ENCODE measurements around the gene OPRM1. TPM values are rescaled to one million over a fixed set of nuclear protein-coding genes. Genes with fewer than 3 reads are reported as not detected.

The OPRM1 gene
- total RNA-seq, 2 donors from 2014 or later = not detected

DNA sequence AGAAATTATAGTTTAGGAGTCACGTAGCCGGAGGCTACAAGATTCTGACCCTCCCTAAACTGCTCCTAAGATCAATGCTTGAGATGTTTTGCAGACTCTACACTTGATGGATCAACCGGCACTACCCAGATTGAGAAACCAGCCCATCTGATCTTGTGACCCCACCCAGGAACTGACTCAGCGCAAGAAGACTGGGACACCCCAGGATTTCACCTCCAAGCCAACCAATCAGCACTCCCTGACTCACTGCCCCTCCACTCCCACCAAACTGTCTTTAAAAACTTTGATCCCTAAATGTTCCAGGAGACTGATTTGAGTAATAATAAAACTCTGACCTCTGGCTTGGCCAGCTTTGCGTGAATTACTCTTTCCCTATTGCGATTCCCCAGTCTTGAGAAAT lies 99.8 kb downstream of the OPRM1 start:
- Histone ChIP-seq H3K4me1 (ENCODE audit: control insufficient read depth in 1 of 2, low read depth in 2 of 2) (no peaks in the 10 kb centered on the region), H3K4me3 (no peak overlapping the region), H3K27ac (no peak overlapping the region), H3K27me3 (replicated peaks; ENCODE audit: insufficient read depth) (no peaks in the 10 kb centered on the region), H3K36me3 (no peaks in the 10 kb centered on the region), H3K9me3 (no peaks in the 10 kb centered on the region)
- DNase-seq (ENCODE audit: low spot score) (no peak), ATAC-seq (ENCODE audit: insufficient number of reproducible peaks, low FRiP score, low read depth) (no peak)
- no peak for TF ChIP-seq CTCF (IDR thresholded peaks at IDR 0.05)

DNA sequence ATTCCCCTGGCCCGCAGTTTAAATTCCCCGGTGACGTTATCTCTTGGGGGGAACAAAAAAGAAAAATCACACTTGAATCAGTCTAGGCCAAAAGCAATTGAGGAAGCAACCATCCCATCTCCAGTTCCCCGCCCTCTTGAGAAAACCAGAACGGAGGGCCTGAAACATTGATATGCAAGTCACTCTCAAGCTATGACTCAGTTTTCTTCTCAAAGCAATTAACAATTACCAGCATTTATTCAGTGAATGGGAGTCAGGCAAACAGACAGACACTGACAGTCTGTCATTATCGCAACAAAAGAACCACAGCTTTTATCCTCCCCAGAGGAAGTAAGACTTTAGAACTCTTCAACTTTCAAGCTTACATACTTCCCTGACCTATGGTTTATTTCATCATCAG lies 100.9 kb downstream of the OPRM1 start:
- H3K27ac ChIP-seq = no peak overlapping the region
- no peaks in the 10 kb centered on the region for H3K36me3 ChIP-seq
- ATAC-seq (ENCODE audit: insufficient number of reproducible peaks, low FRiP score, low read depth) (no peak), DNase-seq (ENCODE audit: low spot score) (no peak)
- H3K4me3 ChIP-seq = no peak overlapping the region
- TF ChIP-seq CTCF (IDR thresholded peaks at IDR 0.05) = no peak
- no peaks in the 10 kb centered on the region for H3K9me3 ChIP-seq
- no peaks in the 10 kb centered on the region for H3K4me1 ChIP-seq (ENCODE audit: control insufficient read depth in 1 of 2, low read depth in 2 of 2)
- no peaks in the 10 kb centered on the region for H3K27me3 ChIP-seq (replicated peaks; ENCODE audit: insufficient read depth)

DNA sequence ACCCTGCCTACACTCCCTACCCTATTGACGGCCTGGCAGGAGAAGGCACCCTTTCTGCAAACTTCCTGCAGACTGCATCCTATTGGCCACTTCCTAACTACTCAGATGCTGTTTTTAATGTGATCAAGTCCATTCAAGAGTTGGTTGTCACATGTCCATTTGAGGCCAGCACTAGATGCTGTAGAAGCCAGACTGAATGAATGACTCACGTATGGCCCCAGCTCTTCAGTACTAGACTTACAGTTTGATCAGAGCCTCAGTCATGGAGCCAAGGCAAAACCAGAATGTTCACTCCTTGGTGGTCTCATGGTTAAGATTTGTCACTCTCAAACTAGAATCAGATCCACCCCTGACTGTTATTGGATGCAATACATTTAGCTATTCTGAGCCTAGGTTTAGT lies 101.7 kb downstream of the OPRM1 start:
- Histone ChIP-seq H3K27me3 (replicated peaks; ENCODE audit: insufficient read depth) (no peaks in the 10 kb centered on the region), H3K27ac (no peak overlapping the region), H3K4me3 (no peak overlapping the region), H3K36me3 (no peaks in the 10 kb centered on the region), H3K4me1 (ENCODE audit: control insufficient read depth in 1 of 2, low read depth in 2 of 2) (no peaks in the 10 kb centered on the region), H3K9me3 (no peaks in the 10 kb centered on the region)
- DNase-seq (ENCODE audit: low spot score) = no peak
- no peak for TF ChIP-seq CTCF (IDR thresholded peaks at IDR 0.05)
- no peak for ATAC-seq (ENCODE audit: insufficient number of reproducible peaks, low FRiP score, low read depth)

DNA sequence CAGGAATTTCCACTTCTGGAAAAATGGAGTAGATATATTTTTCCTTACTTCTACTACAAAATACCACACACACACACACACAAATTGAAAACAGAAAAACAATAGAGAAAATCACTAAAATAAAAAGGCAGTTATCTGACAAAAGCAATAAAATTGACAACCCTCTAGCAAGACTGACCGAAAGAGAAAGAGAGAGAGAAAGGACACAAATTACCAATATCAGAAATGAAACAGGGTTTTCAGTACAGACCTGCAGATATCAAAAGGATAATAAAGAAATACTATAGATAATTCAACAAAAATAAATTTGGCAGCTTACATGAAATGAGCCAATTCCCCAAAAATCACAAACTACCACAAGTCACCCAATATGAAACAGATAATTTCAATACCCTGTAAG lies 104.7 kb downstream of the OPRM1 start:
- ATAC-seq (ENCODE audit: insufficient number of reproducible peaks, low FRiP score, low read depth) = no peak
- Histone ChIP-seq H3K27ac (no peak overlapping the region), H3K9me3 (no peaks in the 10 kb centered on the region), H3K4me1 (ENCODE audit: control insufficient read depth in 1 of 2, low read depth in 2 of 2) (no peaks in the 10 kb centered on the region), H3K27me3 (replicated peaks; ENCODE audit: insufficient read depth) (no peaks in the 10 kb centered on the region), H3K36me3 (no peaks in the 10 kb centered on the region), H3K4me3 (no peak overlapping the region)
- no peak for DNase-seq (ENCODE audit: low spot score)
- TF ChIP-seq CTCF (IDR thresholded peaks at IDR 0.05) = no peak

DNA sequence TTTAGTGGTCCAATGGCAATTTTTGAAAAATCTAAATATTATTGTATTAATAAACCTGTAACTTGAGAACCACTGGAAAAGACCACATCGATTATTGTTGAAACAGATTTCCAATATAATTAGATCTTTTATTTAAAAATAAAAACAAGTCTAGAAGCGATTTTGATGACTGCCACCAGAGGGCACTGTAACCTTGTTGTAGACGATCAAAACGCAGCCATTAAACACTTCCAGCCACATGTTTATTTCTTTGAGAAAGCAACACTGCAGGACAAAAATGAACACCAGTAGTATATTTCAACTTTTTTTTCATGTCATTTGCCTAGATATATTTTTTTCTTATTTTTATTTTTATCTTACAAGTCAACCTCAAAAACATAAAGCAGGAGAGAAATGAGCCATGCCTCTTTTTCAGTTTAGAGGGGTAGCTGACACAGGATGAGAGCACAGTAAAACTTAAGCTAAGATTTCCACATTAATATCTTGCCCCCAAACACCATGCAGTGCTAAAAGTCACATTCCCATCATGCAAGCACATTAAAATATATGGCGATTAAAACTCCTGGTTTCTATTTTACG lies 115.4 kb downstream of the OPRM1 start:
- Histone ChIP-seq H3K9me3 (no peaks in the 10 kb centered on the region), H3K27ac (no peak overlapping the region), H3K4me3 (no peak overlapping the region), H3K27me3 (replicated peaks; ENCODE audit: insufficient read depth) (no peaks in the 10 kb centered on the region), H3K4me1 (ENCODE audit: control insufficient read depth in 1 of 2, low read depth in 2 of 2) (peaks cover 0 to 2% of the 10 kb centered on the region in 2 donors), H3K36me3 (no peaks in the 10 kb centered on the region)
- peak; percentile 79 for TF ChIP-seq CTCF (IDR thresholded peaks at IDR 0.05)
- DNase-seq (ENCODE audit: low spot score) (no peak), ATAC-seq (ENCODE audit: insufficient number of reproducible peaks, low FRiP score, low read depth) (no peak)

All from thoracic aorta (tissue), 2 donors.